RCC 7860 (cell line): ENCODE results near the gene ITPK1.
A peak's percentile ranks its signal among the peaks of the same experiment; 100 is the strongest.

Experiments
- DNase-seq: peaks from one replicate; pipeline ENCODE4 v3.0.0-alpha.2; 2015; ENCODE audit warnings: low spot score
- FAIRE-seq: peaks from 2 replicates; lab custom pipeline; 2012; peaks lifted over from hg19 to GRCh38; lab: Jason Lieb, UNC

Gene ITPK1

DNA sequence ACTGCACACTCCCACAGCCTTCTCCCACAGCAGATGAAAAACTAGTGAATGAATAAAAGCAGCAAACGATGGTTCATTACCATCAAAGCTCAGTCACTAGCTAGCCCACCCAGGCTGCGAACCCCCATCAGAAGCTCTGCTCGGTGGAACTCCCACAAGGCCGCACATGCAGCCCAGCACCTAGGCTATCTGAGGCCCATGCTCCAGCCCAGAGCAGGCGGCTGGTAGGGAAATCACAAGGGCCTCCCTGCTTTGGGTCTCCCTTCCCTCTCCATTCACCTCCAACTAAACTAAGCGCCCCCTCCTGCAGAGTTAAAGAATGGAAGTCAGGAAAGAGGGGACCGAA lies 69.0 kb downstream of the ITPK1 start:
- no peak for FAIRE-seq
- DNase-seq: no peak

DNA sequence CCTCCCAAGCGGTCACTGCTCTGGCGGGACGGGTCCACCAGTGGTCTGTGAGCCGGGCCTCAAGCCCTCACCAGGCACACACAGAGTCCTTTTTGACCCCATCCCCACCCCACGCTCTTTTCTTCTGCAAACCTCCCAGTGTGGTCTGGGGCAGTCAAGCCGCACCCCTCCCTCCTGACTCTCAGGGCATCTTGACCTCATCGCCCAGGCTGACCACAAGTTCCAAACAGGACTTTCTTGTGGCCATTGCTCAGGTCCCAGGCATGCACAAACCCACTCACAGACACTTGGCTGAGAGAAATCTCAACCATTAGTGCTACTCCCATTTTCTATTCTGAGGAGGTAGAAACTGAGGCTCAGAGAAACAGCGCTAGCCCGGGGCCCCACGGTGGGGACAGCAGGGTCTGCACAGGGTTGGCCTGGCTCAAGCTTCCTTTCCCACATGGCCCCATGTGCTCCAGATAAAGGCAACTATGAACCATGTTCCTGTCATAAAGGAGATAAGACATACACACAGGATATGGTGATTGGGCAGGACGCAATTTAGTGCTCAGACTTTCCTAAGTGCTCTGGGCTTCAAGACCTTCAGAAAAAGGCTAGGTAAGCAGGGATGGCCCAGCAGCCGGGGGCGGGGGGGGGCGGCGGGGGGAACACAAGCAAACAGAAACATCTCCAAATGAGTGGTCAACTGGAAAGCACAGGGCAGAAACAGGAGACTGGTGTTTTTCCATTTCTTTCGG lies 69.6 kb downstream of the ITPK1 start:
- FAIRE-seq (peak; percentile 85), DNase-seq (peak; percentile 80)

DNA sequence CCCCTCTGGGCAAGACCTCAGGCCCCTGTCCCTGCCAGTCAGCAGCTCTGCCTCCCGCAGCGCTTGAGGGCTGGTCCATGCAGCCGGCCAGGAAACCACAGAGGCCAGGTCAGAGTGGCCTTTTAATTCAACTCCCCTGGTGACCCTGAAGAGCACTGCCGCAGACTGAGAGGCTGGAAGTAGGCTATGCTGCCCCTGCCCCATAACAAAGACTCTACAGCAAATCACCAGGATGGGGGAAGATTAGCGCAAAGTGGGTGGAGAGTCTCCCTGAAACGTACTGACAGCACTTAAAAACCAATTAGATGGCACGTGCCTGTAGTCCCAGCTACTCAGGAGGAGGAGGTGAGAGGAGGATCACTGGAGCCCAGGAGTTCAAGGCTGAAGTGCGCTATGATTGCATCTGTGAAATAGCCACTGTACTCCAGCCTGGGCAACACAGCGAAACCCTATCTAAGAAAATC lies 70.5 kb downstream of the ITPK1 start:
- FAIRE-seq (peak; percentile 77), DNase-seq (peak; percentile 60)

DNA sequence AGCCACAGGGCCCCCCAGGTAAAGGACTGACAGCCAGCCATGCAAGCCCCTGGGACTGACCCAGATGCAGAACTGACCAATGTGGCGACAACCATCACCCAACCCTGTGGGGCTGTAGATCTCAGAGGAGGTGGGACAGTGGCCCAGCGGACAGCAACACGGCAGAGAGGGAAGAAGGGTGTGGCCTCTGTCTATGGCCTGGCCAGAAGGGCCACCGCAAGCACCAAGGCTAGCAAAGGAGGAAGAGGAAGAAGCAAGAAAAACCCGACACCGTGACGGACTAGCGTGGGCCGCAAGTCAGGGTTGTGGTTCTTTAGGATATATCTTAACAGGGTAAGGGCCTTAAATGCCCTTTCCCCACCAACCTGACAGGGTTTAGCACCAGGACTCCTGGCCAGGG lies 71.2 kb downstream of the ITPK1 start:
- DNase-seq: no peak
- no peak for FAIRE-seq

DNA sequence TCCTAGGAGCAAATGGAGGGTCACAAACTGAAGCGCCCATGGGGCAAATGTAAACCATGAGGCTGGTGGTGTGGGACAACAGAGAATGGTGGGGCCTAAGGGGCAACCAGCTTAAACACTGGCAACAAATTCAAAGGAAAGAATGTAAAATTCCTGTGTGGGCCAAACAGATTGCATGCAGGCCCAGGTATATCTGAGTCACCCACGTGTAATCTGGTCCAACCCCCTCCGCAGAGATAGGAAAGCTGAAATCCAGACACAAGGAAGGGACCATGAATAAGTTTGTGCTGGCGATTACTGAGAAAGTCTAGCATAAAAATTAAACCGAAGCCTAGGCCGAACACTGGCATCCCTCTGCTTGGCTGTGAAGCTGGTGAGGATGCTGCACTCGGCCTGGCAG lies 71.6 kb downstream of the ITPK1 start:
- DNase-seq (no peak), FAIRE-seq (no peak)

DNA sequence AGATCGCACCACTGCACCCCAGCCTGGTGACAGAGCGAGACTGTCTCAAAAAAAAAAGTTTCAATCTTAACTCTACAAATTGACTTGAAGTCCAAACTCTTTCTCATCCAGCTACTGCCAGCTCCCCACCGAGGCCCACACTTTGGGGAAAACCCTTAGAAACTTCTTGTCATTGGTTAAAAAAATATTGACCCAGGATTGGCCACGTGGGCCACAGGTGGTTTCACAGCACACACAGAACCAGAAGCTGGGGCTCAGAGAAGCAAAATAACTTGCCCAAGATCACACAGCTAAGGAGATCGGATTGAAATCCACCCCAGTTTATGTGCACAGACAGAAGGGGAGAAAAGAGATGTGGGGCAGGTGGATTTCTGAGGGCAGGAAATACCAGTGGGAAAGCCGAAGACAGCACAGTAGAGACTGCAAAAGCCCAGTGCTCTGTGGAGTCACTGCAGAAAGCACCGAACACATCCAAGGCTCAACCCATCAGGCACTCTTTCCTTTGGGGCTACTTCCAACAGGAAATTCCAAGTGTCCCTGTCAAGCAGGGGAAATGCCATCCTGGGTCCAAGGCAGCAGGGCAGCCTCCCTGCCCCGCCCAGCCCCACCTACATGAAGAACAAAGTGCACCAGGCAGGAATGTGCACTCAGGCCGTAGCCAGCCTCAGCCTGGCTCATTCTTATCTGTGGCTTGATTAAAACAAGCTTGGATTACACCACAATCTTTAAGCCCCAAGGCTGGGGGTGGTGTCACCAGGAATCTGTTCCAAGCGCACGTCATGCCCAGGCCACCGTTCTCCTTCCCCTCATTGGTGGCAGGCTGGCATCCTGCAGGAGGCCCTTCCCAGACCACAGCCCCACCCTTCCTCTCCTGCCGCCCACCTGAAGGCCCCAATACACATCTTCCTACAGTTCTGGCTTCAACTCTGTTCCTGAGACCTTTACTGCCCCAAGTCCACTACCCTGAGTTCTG lies 72.5 kb downstream of the ITPK1 start:
- DNase-seq (peak; percentile 85), FAIRE-seq (peak; percentile 77)

DNA sequence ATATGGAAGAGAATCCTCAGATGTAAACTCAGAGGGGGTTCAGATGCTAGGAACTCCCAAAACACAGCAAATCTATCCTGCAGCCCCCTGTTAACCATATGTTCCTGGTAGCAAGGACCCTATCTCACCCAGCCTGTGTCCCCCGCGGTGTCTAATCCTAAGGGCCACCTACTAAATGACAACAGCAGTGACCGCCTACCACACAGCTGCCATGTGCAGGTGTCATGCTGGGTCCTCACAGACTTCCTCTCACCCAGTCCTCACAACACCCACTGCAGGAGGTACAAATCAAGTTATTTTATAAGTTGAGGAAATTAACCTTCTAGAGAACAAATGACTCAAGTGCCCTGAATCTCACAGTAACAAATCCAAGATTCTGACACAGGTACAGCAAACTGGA lies 73.9 kb downstream of the ITPK1 start:
- no peak for DNase-seq
- no peak for FAIRE-seq

DNA sequence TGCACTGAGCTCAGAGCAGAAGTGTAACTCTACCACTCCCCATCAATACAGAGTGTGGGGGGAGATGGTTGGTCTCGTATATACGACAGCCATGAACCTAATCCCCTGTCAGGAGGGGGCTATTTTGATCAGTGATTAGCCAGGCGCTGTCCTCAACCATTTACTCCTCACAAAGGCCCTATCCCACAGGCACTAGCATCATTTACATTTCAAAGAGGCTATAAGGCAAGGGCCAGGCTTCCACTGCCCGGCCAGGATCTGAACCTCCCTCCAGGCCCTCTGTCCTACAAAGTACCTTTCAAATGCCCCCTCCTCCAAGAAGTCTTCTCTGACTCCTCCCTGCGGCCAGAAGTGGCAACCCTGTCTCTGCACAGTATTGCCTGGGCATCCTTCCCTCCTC lies 74.7 kb downstream of the ITPK1 start:
- DNase-seq (no peak), FAIRE-seq (no peak)

DNA sequence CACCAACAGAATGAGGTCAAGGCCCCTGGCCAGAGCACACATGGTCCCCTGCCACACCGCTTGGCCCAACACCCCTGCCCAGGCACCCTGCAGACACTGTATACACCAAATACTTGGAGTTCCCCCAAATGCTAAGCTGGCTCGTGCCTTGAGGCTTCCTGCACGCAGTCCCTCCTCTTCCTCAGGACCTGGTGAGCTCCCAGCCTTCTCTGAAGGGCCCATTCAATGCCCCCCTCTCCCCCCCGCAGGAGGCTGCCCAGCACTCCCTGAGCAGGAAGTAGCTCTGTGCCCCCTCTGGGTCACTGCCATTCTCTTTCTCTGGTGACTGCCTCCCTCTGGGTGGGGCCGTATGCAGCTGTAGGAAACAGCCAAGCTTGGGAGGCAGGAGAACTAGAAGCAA lies 75.3 kb downstream of the ITPK1 start:
- DNase-seq: no peak
- no peak for FAIRE-seq

DNA sequence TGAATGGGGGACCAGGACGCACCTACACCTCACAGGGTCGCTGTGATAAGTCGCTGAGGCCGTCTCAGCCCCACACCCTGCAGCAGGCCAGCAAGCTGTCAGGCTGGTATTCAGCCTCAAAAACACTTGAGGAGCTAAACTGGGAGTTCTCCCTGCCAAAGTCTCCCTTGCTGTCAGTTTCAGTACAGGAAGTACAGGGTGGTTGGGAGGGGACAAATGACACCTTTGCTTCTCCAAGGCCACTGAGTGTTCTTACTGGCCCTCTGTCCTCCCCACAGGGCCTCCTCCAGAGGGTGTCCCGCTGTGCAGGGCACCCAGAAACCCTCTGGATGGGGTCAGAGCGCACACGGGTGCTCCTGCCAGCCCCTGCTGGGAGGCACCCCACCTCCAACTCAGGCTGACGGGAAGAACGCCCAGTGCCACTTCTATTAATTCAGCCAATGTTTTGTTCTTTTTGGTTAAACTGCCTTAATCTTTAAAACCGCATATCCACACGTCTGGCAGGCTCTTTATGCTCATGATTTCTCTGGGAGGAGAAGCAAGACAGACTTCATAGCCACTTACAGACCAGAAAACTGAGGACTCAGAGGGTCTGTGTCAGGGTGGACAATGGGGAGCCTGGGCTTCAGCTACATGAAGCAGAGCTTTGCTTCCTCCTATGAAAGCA lies 75.9 kb downstream of the ITPK1 start:
- FAIRE-seq: no peak

DNA sequence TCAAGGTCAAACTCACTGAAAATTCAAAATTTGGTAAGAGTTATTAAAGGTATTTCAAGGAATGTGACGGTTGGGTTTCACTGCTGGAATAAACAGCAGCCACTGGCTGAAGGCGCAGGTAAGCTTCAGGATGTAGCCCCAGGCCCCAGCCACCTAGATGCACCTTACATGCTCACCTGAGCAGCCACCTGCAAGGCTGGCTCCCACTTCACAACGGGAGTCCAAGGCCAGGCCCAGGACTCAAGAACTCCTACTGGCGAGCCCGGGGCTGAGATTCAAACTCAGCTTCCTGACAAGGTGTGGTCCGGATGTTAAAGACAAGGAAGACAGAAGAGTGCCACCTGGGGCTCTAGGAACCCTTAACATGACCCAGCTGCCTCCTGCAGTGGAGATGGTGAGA lies 78.4 kb downstream of the ITPK1 start:
- DNase-seq (no peak), FAIRE-seq (no peak)

More for the DNA sequence above, 75.9 kb downstream of the ITPK1 start:
- no peak for DNase-seq

DNA sequence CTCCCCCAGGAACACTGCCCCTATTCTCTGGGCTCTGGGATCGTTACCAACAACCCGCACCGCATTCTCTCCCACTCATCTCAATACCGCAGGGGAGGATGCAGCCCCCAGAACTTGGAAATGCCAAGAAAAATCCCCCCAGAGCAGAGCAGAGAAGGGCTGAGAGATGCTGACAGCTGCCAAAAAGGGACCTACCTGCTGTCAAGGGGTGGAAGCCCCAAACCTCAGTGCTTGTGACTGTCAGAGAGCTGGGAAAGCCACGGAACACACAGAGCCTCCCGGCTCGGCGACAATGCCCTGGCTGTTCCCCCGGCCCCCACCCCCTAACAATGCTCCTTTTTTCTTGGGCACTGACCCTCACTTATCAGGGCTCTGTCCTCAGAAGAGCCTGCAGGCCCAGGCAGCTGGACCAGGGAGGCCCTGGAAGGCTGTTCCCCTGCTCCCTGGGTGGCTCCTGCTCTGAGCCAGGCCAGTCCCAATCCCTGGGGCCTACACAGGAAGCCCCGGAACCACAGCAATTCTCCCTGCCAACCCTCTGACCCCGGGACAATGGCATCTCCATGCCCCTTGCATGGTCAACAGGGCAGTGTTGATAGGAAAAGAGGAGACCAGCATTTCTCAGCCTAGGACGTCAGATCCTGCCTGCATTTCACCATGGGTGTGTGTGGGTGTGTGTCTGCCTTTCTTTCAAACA lies 78.9 kb downstream of the ITPK1 start:
- DNase-seq: no peak
- no peak for FAIRE-seq

DNA sequence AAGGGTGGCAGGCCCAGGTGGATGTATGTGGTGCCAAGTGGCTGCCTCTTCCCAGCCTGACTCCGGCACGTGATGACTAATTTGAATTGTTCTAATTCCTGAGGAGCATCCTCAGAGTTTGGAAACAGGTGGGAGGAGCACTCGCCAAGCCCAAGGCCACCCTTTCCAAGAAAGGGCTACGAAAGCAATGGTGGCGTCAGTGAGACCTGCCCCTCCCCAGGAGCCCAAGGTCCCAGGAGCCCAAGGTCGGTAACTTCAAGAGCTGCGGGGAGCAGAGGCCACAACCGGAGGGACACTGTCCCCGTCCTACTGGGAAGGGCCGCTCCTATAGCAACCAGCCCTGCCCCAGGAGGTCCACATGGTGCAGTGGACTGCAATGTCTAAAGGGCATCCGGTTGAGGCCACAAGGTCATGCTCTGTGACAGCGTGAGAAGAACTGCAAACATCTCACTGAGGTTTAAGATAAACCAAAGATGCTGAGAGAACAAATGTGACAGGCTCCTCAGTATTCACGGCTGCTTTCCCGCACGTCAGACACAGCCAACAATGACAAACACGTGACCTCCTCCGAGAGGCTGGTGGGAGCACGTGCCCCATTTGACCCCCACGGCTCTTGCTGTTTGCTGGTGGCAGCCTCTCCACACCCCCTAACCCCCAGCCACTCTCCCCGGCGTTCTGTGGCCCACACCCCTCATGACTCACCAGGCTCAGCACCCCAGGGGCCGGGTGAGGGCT lies 79.6 kb downstream of the ITPK1 start:
- FAIRE-seq: no peak

DNA sequence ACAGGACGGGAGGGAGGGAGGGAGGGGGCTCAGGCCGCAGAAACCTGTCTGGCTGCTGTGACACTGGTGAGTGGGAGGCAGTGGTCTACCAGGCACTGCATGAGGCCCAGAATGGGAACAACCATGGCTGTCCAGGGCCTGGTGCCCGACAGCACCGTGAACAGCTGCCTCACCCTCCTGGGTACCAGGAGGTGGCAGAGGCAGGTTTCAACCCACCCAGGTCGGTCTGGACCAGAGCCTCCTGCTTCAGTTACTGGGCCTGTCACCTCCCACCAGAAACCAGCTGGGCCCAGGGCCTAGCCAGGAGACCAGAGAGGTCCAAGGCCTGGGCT lies 80.2 kb downstream of the ITPK1 start:
- DNase-seq (no peak), FAIRE-seq (no peak)

More for the DNA sequence above, 79.6 kb downstream of the ITPK1 start:
- peak; percentile 12 for DNase-seq

DNA sequence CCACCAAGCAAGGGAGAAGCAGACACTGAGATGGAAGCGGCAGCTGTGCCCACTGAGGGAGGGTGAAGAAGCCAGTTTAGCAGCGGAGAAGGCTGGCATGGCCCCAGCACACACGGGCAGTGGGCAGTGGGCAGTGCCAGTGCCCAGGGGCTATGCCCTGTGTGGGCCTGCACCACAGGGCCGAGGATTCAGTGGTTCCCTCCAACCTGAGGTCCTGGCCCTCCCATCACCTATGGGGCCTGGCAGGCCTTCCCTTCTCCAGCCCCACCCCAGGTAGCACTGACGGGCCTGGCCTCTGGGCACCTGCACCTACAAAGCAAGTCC lies 81.1 kb downstream of the ITPK1 start:
- no peak for DNase-seq
- no peak for FAIRE-seq

DNA sequence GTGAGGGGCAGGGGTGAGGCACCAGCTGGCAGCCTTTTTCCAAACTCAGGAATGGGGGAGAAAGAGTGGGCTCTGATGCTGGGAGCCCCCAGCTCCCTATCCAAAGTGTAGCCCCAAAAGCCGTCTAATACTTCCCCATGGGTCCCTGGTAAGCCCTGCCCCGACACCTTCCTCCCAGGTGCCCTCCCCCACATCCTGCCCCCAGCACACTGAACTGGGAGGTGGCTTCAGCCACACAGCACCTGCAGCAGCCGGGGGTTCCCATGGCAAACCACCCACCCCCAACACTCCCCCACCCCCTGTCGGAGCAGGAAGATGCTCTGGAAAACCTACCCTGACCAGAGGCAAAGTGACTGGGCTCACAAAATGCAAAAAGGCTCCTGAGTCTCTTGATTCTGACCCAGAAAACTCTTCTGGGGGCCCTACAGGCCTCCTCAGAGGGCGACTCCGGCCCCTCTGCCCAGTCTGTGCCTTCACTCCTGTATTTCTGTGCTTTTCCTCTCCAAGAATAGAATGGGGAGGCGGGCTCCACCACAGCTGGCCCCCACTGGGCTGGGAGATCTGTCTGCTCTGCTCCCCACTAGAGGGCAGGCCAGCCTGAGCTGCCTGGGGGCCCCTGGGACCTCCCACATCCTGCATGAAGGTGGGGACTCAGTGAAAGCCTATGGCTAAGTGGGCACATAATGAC lies 81.6 kb downstream of the ITPK1 start:
- DNase-seq: no peak
- FAIRE-seq: no peak

DNA sequence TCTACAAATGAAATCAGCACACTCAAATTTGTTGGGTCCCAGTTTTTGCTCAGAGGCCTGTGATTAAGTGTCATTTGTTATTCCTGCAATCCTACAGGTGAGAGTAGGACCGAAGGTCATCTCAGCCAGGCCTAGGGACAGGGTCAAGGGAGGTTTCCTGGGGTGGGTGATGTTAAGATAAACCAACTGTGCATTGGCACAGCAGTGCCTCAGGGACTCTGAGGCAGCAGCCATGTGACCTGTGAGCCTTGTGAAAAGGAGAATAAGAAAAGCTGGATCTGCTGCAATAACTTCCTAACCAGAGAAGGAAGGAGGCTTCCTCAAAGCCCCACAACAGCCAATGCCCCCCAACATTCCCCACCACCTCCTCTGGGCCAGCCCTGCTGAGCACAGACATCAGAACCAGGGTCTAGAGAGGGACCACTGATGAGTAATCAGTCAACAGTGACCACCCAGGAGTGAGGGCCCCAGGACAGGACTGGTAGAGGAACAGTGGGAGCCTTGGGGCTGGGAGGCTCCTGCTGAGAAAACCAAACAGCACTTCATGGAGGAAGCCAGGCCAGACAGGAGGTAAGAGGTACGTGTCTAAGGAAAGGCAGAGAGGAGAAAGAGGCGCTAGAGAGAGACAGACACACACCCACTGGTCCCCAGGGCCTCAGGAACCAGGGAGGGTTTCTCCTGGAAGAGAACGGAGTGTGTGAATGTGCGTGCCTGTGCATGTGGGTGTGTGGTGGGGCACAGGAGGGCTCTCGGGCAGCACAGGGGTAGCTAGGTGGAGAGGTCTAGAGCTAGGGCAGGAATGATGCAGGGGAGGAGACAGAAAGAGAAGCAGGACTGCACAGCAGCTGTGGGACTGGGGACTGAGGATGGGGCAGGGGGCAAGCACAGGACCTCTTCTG lies 82.4 kb downstream of the ITPK1 start:
- FAIRE-seq (no peak), DNase-seq (no peak)

DNA sequence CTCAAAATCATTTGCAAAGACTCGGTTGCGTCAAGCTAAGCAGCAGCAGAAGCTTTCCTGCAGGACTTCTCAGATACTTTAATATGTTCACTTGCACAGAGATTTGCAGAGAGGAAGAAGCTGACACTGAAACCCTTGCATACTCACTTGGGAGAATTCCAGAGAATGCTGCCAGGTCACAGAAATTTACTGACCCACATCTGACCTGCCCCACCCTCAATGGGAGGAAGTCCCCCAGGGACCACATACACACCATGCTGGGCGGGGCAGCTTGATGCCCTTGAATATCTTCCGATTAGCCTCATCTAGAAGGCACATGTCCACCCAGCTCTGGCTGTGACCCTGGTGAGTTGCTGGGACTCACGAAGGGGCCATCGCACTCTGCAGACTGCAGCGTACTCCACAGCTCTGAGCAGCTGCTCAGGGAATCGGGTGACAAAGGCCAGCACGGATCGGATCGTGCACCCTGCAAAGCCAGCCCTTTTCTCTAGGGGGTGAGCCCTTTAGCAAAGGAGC lies 83.2 kb downstream of the ITPK1 start:
- FAIRE-seq: no peak
- no peak for DNase-seq
